ENCODE measurements around the gene DAB2. TPM values are rescaled to one million over a fixed set of nuclear protein-coding genes. Genes with fewer than 3 reads are reported as not detected.

The DAB2 gene
- total and polyA plus RNA-seq, 2 of the 8 experiments (the other 6 are each of a cell fraction or from before 2014, with no cell fraction given), result 2.6 to 4.9 TPM

DNA sequence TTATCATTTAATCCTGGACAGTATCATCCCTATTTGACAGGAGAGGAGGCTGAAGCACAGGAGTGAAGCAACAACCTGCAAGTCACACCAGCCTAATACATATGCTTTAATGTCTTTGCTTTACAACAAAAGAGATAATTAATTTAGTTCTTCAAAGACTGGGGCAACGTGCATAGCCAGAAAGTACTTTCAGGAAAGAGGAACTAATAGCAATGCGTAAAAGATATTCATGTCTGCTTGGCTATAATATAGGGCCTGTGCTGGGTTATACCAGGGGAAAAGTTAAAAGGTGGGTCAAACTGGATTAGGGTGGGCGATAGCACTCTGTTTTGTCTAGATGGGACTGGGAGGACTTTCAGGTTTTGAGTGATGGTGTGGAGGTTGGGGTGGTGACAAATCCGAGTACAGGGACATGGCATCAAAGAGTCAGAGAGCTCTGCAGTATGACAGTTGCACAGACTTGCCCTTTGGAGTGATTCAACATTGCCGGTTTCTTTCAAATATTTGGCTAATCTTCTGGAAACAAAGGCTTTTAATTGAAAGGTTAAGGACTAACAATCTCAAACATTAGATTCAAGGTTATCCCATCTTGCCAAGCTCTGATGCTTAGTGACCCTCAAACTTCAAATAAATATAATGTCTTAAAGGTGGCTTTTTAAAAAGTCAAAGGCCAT, 11.9 kb downstream of the DAB2 start (continued):
- TF ChIP-seq RAD21 (IDR thresholded peaks at IDR 0.05 in 1 of 2, conservative IDR thresholded peaks at IDR 0.05 in 1 of 2; ENCODE audit: low read depth in 2 of 2, low read length in 2 of 2), result no peak
- TF ChIP-seq, protein P1, sequence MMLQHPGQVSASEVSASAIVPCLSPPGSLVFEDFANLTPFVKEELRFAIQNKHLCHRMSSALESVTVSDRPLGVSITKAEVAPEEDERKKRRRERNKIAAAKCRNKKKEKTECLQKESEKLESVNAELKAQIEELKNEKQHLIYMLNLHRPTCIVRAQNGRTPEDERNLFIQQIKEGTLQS (IDR thresholded peaks at IDR 0.05; ENCODE audit: insufficient read depth, low read depth, low read length), result no peak
- no peak for TF ChIP-seq POLR2AphosphoS5 (IDR thresholded peaks at IDR 0.05; ENCODE audit: low read depth, low read length)
- no peak for TF ChIP-seq RXRA (IDR thresholded peaks at IDR 0.05; ENCODE audit: insufficient read depth, low read depth, low read length)
- no peak for TF ChIP-seq SIN3A (conservative IDR thresholded peaks at IDR 0.05 in 1 of 2, IDR thresholded peaks at IDR 0.05 in 1 of 2; ENCODE audit: low read depth in 1 of 2, low read length in 2 of 2)
- no peak for TF ChIP-seq BRCA1 (IDR thresholded peaks at IDR 0.05; ENCODE audit: low read depth, low read length)
